HCT116 (cell line): ENCODE measurements around the gene CD93. TPM values are rescaled to one million over a fixed set of nuclear protein-coding genes. Genes with fewer than 3 reads are reported as not detected.

Experiments
- ATAC-seq: fragments of 200-7000 bp; cut with Tn5 transposase; 2 replicates; pipeline ENCODE4 v1.9.1; 2020; ENCODE audit warnings: mild to moderate bottlenecking, moderate library complexity
- BruUV-seq: library from RNA; stranded (reverse); fragments of 400-500 nt; replicated peaks from 2 replicates; lab custom pipeline; 2021; lab: Mats Ljungman, UMichigan
- CTCF ChIA-PET: fragments of 300-600 bp; sonication (Branson Sonifier 250); formaldehyde crosslinking; loops from one replicate; lab custom pipeline; 2021; ENCODE audit warnings: antibody characterized with exemption; lab: Charles Lee
- POLR2A ChIA-PET: fragments of 300-600, 350-600 bp; sonication (Branson Sonifier 250); formaldehyde crosslinking; loops from one replicate; lab custom pipeline; 2021; ENCODE audit warnings: antibody characterized with exemption; lab: Charles Lee
- RAD21 ChIA-PET, 2 experiments: fragments of 300-600 bp; sonication (Branson Sonifier 250); formaldehyde crosslinking; loops; one replicate each; lab custom pipeline; 2023; ENCODE audit warnings: low total read pairs in 2 of 2; ENCODE audit not compliant: uncharacterized antibody in 2 of 2, unreplicated experiment in 2 of 2, low non-redundant PET in 1 of 2; lab: Charles Lee
- DNase-seq: peaks from one replicate; pipeline ENCODE4 v3.0.0-alpha.2; 2010; ENCODE audit warnings: low read depth, low spot score
- H2AFZ ChIP-seq: fragments of 200-600 bp; shearing (Covaris generic), sonication (generic); 2 replicates; pipeline ENCODE4 v1.6.1; 2017; ENCODE audit warnings: low read depth, mixed run types, mixed read lengths, antibody characterized with exemption, low read length; ENCODE audit not compliant: poor library complexity, severe bottlenecking
- H3K27ac ChIP-seq: 2 replicates; pipeline ENCODE4 v1.5.1; 2012; ENCODE audit warnings: low read depth, low read length
- H3K27me3 ChIP-seq: fragments of 200-600 bp; sonication (generic); 2 replicates; pipeline ENCODE4 v1.6.1; 2016; ENCODE audit warnings: mixed run types, low read length, mixed read lengths; ENCODE audit not compliant: insufficient read depth
- H3K36me3 ChIP-seq, 2 experiments: fragments of 200-500 bp in 1 of 2; fragments of 200-600 bp in 1 of 2; sonication (Bioruptor generic) in 1 of 2; sonication (generic) in 1 of 2; 2 replicates each; pipeline versions ENCODE4 v1.5.1 to v1.6.1; 2014 to 2016; ENCODE audit warnings: low read length in 2 of 2, inconsistent platforms in 1 of 2, mixed read lengths in 1 of 2, mixed run types in 1 of 2; ENCODE audit not compliant: insufficient read depth in 2 of 2, control insufficient read depth in 1 of 2
- H3K4me1 ChIP-seq, 2 experiments: fragments of 200-600 bp in 1 of 2; sonication (generic) in 1 of 2; 2 replicates each; pipeline versions ENCODE4 v1.5.1 to v1.6.1; 2012 to 2017; ENCODE audit warnings: low read length in 2 of 2, inconsistent platforms in 1 of 2, mild to moderate bottlenecking in 1 of 2, mixed read lengths in 1 of 2, mixed run types in 1 of 2, moderate library complexity in 1 of 2; ENCODE audit not compliant: insufficient read depth in 2 of 2, control insufficient read depth in 1 of 2
- H3K4me2 ChIP-seq: fragments of 200-600 bp; sonication (generic); 2 replicates; pipeline ENCODE4 v1.6.1; 2017; ENCODE audit warnings: mixed run types, low read length, mixed read lengths
- H3K4me3 ChIP-seq, 2 experiments: fragments of 200-600 bp in 1 of 2; sonication (generic) in 1 of 2; replicated peaks in 1 of 2; 2 replicates each; pipeline ENCODE4 v1.5.1; 2011 to 2016; ENCODE audit warnings: low read length in 2 of 2, control low read depth in 1 of 2, low read depth in 1 of 2, mild to moderate bottlenecking in 1 of 2, mixed read lengths in 1 of 2, mixed run types in 1 of 2
- H3K79me2 ChIP-seq: fragments of 200-600 bp; sonication (generic); 2 replicates; pipeline ENCODE4 v1.6.1; 2017; ENCODE audit warnings: mild to moderate bottlenecking, mixed run types, low read length, moderate library complexity, mixed read lengths; ENCODE audit not compliant: insufficient read depth
- H3K9ac ChIP-seq: fragments of 200-600 bp; sonication (generic); 2 replicates; pipeline ENCODE4 v1.6.1; 2016; ENCODE audit warnings: low read length, mixed read lengths
- H3K9me2 ChIP-seq: fragments of 200-600 bp; sonication (generic), shearing (Covaris generic); 2 replicates; pipeline ENCODE4 v1.6.1; 2017; ENCODE audit warnings: mixed run types, mild to moderate bottlenecking, moderate library complexity; ENCODE audit not compliant: insufficient read depth
- H3K9me3 ChIP-seq, 2 experiments: fragments of 200-500 bp in 1 of 2; fragments of 200-600 bp in 1 of 2; sonication (Bioruptor generic) in 1 of 2; sonication (generic) in 1 of 2; 2 replicates each; pipeline ENCODE4 v1.6.1; 2014 to 2017; ENCODE audit warnings: low read length in 2 of 2, mixed read lengths in 2 of 2, inconsistent platforms in 1 of 2, low read depth in 1 of 2, mild to moderate bottlenecking in 1 of 2, mixed run types in 1 of 2, moderate library complexity in 1 of 2; ENCODE audit not compliant: control insufficient read depth in 1 of 2, insufficient read depth in 1 of 2
- H4K20me1 ChIP-seq: fragments of 200-600 bp; sonication (generic), shearing (Covaris generic); 2 replicates; pipeline ENCODE4 v1.6.1; 2017; ENCODE audit warnings: mixed run types, mild to moderate bottlenecking, moderate library complexity; ENCODE audit not compliant: insufficient read depth
- CBX3 ChIP-seq: IDR thresholded peaks from 2 replicates; pipeline ENCODE4 v1.6.1; 2012; ENCODE audit warnings: low read depth
- CTCF ChIP-seq, 3 experiments: fragments of 200-600 bp in 1 of 3; sonication (generic) in 1 of 3; IDR thresholded peaks in 2 of 3; conservative IDR thresholded peaks in 1 of 3; 2 replicates each; pipeline ENCODE4 v1.5.1; 2012 to 2017; ENCODE audit warnings: low read depth in 2 of 3, low read length in 2 of 3, antibody characterized with exemption in 1 of 3, borderline replicate concordance in 1 of 3, control low read depth in 1 of 3, mild to moderate bottlenecking in 1 of 3, mixed read lengths in 1 of 3, mixed run types in 1 of 3, moderate library complexity in 1 of 3; ENCODE audit not compliant: insufficient read depth in 1 of 3
- POLR2AphosphoS5 ChIP-seq: IDR thresholded peaks from 2 replicates; pipeline ENCODE4 v1.6.1; 2011; ENCODE audit warnings: mild to moderate bottlenecking, low read depth, low read length, moderate library complexity
- TCF7L2 ChIP-seq: IDR thresholded peaks from 2 replicates; pipeline ENCODE4 v1.7.0; 2011; ENCODE audit warnings: borderline replicate concordance, inconsistent platforms; ENCODE audit not compliant: insufficient read depth, insufficient read length; ENCODE audit errors: extremely low read depth
- YY1 ChIP-seq: IDR thresholded peaks from 2 replicates; pipeline ENCODE4 v1.6.1; 2011; ENCODE audit warnings: low read length, low read depth, moderate library complexity, mild to moderate bottlenecking; ENCODE audit not compliant: insufficient replicate concordance; ENCODE audit errors: extremely low read depth
- ZBTB33 ChIP-seq: IDR thresholded peaks from 2 replicates; pipeline ENCODE4 v1.6.1; 2011; ENCODE audit warnings: mild to moderate bottlenecking, low read length, moderate library complexity; ENCODE audit not compliant: insufficient replicate concordance; ENCODE audit errors: extremely low read depth
- ZNF274 ChIP-seq: fragments of 200-500 bp; sonication (Bioruptor generic); IDR thresholded peaks from 2 replicates; pipeline ENCODE4 v1.6.1; 2014; ENCODE audit warnings: mild to moderate bottlenecking, low read depth, low read length, inconsistent platforms
- intact Hi-C: fragments of 100-400 bp; cut with micrococcal nuclease; formaldehyde crosslinking; loops from 2 replicates; pipeline ENCODE4 v1.10.0; 2022
- total RNA-seq: library from RNA; stranded (reverse); gene quantifications from one replicate; pipeline ENCODE4 v1.2.1, GENCODE V29; 2021; ENCODE audit not compliant: unreplicated experiment

Gene CD93
- total RNA-seq, 1 experiment from 2014 or later: 0.07 TPM

GRCh38 chr20:23058240-23058639, 27.9 kb downstream of the CD93 start (continued):
- TF ChIP-seq ZNF274: no peak
- no peak for TF ChIP-seq YY1

- ChIA-PET CTCF (no interaction called here), RAD21 (no interaction called here), POLR2A (no interaction called here)
- Histone ChIP-seq H3K4me3 (no peak overlapping the region), H3K79me2 (no peaks in the 10 kb centered on the region), H3K4me2 (no peak overlapping the region), H4K20me1 (no peaks in the 10 kb centered on the region), H3K36me3 (no peaks in the 10 kb centered on the region), H3K9ac (no peak overlapping the region), H2AFZ (no peak overlapping the region), H3K4me1 (peaks cover 3 to 21% of the 10 kb centered on the region in 2 experiments; a peak in 3 of 4 replicates), H3K9me2 (no peaks in the 10 kb centered on the region), H3K9me3 (no peaks in the 10 kb centered on the region), H3K27ac (no peak overlapping the region), H3K27me3 (peaks cover 12% of the 10 kb centered on the region; the same call in 1 of the 2 replicates)
- ATAC-seq (no peak), DNase-seq (no peak)
- intact Hi-C loops: loop anchor here (10.0 kb wide), 1 partner anchor 272 kb away; no protein-coding TSS in a partner anchor
- TF ChIP-seq TCF7L2 (no peak), POLR2AphosphoS5 (no peak), ZBTB33 (no peak), CTCF (IDR thresholded peaks at IDR 0.05 in 2 of 3, conservative IDR thresholded peaks at IDR 0.05 in 1 of 3; ENCODE audit: borderline replicate concordance in 1 of 3, insufficient read depth in 1 of 3, low read depth in 2 of 3, low read length in 2 of 3) (no peak), CBX3 (no peak)
- no TSS peak for BruUV-seq
These were observed 33.2 kb downstream of the CD93 start for GRCh38 chr20:23052904-23053303.
